GM12892 (cell line): Measurements from ENCODE around the gene INS.

ENCODE experiments used
- POLR2A ChIP-seq: IDR thresholded peaks from 2 replicates; pipeline ENCODE4 v1.6.1; 2011; ENCODE audit warnings: low read depth, low read length, control low read depth
- POLR2AphosphoS5 ChIP-seq: IDR thresholded peaks from 2 replicates; pipeline ENCODE4 v1.6.1; 2011; ENCODE audit warnings: low read depth, low read length, control low read depth

DNA sequence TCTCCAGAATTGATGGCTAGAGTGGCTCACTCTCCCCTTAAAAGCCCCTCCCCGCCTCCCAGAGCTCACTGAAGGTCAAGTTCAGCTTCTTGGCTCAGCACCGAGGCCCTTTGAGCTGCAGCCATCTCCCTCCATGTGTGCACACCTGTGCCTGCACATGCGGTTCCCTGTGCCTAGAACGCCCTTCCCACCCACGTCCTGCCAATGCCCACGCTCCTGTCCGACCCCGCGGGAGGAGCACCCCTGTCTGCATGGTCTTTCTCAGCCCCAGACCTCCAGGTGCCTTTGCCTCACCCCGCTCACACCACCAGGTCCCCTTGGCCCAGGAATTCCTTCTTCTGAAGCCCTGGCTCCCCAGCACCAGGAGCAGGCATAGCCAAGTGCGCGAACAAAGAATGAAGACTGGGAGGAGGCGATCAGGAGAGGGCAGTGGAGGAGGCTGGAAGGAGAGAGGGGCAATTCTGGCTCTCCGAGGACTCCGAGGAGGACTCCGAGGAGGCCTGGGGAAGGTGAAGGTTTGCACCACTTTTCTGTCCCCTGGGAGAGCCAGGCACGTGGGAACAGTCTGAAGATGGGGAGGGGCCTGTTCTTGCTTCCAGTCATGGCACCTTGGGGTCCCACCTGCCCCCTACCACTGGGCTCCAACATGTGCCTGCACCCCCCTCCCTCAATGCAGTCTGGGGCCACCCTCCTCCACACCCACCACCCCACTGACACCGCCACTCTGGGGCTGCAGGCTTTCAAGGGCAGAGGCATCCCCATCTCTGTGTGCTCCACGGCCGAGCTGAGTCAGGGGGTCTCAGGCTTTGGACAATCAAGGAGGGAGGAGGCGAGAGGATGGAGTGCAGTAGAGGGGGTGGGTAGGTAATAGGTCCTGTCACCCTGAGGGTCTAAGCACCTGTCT is 39.5 kb downstream of the INS start:
- TF ChIP-seq POLR2A: no peak
- no peak for TF ChIP-seq POLR2AphosphoS5
